Measurements from ENCODE around the gene SPRED2.
"Not testable (repeated sequence)": the region's sequence is repeated elsewhere in the genome, so short reads cannot be mapped to it uniquely, and the experiment has no call there.

Gene SPRED2

DNA sequence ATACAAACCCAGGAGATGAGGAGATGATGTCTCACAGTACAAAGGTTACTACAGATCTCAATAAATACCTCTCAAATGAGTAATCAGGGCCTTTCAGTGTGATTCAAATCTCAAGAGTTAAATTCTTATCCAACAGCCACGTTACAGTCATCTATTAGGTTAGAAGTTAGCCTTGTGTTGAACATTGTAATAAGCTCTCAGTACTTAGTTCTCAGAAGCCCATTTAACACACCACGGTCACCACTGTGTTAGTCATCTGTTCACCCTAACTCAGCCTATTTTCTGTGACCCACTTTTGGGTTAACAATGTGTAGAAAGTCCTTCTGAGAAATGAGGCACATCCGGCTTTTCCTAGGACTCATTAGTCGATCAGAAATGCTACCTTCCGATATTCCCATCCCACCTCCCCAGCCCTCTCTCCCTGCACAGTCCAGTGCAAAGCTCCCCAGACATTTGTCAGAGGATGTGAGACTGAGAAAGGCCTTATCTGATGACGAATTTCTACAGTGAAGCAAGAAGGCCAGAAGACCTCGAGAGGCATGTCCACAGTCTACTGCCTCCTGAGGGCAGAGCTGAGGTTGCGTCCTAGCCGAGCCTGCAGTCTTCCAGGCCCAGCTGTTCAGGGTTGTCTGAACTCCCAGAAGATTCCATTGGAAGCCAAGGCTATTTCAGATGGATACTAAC, 112.2 kb downstream of the SPRED2 start:
- FAIRE-seq: peak; percentile 18
- DNase-seq (ENCODE audit: extremely low spot score, insufficient read length, low read depth): no peak

DNA sequence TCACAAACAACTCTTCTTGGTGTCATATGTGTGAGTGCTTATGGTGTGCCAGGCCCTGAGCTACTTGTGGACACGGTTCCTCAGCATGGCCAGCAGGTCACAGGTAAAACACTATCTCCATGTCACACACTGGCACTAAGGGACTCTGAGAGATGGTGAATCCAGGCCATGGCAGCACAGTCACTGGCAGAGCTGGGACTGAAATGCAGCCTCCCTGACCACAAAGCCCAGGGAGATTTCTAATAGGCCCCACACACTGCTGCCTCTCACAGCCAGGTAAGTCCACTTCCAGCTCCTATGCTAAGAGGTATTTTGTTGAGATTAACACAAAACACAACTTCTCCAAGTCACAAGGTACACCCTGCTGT, 112.7 kb downstream of the SPRED2 start:
- no peak for FAIRE-seq
- DNase-seq (ENCODE audit: extremely low spot score, insufficient read length, low read depth): no peak

DNA sequence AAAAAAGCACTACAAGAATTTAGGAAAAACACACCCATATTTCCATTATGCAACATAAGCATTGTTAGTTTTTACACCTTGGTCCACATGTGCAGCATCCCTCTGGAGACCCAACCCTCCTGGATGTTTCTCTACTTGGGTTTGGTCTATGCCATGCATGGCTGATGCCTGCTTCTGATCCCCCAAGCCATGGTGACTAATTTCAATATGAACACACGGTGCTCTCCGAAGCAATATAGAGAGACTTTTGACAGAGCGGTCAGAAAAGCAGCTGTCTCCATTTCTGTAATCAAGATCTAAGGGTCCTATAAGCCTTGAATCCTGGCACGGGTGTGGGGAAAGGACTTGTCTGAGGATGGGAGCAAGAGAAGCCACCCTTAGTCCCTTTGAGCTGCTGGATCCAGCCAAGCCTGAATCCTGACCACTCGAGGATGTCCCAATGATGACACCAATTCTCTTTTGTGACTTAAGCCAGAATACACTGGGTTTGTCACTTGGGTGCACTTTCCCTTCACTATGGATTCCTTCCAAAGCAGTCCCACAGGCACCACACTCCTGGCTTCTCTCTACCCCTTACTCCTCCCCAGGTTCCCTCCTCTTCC, 113.2 kb downstream of the SPRED2 start:
- DNase-seq (ENCODE audit: extremely low spot score, insufficient read length, low read depth): no peak
- FAIRE-seq: no peak

- no peak for DNase-seq (ENCODE audit: extremely low spot score, insufficient read length, low read depth)
- FAIRE-seq: no peak
These were observed 114.6 kb downstream of the SPRED2 start for GRCh38 chr2:65317841-65318240.

- not testable (repeated sequence) for DNase-seq (ENCODE audit: extremely low spot score, insufficient read length, low read depth); FAIRE-seq
These were observed 115.0 kb downstream of the SPRED2 start for GRCh38 chr2:65317351-65317750.

DNA sequence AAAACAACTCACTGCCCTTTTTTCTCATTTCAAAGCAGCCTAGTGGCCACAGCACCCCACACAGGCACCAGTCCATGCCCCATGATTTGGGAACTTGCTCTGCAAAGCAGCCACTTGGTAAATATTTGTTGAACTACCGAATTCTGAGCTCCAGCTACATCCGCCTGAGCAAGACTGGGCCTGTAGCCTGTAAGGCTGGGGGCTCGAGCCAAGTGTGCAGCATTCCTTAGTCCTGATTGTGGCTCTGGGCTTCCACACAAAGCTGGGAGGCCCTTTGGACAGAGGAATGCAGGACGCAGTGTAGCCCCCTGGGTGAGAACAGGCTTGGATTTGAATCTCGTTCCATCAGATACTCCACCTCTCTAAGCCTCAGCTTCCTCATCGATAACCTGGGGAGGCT, 116.3 kb downstream of the SPRED2 start:
- DNase-seq (ENCODE audit: extremely low spot score, insufficient read length, low read depth) (no peak), FAIRE-seq (no peak)

DNA sequence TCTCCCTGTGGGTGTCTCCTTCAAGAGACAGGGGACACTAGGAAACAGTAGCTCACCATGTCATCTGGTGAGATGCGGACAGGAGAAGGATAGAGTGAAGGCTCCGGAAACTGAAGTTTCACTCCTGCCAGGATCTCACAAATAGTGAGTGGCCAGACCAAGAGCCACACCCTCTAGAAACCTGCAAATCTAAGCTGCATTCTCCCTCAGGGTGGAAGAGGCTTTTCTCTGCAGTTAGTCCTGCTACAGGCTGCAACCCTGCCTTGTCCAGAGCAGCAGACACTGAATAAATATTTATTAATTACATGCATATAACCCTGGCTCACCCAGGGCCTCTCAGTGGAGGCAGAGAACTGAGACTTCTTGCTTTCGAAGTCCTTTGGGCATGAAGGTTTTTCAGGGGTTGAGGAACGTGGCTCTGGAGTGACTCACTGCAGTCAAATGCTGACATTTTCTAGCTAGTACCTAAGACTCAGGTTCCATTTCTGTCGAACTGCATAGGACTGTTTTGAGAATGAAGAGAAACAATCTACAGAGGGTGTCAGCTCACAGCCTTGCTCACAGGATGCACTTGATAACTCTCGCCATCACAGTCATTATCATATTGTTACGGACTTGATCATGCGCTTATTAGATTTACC, 117.5 kb downstream of the SPRED2 start:
- FAIRE-seq (no peak), DNase-seq (ENCODE audit: extremely low spot score, insufficient read length, low read depth) (no peak)

DNA sequence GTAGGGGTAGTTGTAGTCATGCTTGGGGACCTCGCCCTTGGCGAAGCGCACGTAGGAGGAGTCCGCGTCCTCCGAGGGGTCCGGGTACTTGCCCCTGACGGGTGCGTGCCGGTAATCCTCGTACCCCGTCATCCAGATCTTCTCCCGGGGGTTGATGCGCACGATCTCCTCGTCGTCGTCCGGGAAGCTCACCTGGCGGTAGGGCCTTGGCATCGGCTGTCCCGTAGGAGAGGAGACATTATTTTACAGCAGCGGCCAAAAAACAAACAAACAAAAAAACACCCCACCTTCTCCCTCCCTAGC, 118.5 kb downstream of the SPRED2 start:
- DNase-seq (ENCODE audit: extremely low spot score, insufficient read length, low read depth): no peak
- FAIRE-seq: no peak

DNA sequence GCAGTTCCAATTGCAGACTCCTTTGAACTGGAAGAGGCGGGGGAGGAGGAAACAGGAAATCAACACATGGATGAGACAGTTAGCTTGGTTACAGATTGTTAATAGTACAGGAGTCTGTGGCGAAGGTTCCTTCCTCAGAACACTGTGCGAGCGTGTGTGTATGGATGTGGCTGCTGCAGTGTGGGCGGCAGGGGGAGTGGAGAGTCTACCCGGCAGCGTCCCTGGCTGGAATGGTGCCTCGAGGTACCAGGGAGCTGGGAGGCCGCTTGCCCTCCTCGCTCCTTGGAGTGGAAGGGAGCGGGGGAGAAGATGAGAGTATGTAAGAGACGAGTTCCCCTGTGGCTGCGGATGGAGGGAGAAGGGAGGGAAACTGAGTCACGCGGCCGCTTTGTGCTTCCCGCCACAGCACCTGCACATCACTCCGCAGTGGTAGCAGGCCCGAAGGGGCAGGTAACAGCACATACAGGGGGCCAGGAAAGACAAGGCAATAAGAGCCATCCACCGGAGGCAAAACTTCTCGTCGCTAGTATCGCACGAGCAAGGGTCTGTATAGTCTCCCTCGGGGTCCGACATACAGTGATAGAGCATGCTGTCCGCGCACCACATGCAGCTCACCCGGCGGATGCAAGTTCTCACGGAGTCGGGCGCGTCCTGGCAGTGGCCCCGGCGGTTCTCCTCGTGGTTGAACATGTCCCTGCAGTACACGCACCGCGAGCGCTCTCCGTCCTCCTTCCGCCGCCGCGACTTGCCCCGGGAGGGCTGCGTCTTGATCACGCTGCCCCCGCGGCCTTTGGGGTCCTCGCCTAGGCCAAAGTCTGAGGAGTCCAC, 119.1 kb downstream of the SPRED2 start:
- no peak for FAIRE-seq
- no peak for DNase-seq (ENCODE audit: extremely low spot score, insufficient read length, low read depth)

DNA sequence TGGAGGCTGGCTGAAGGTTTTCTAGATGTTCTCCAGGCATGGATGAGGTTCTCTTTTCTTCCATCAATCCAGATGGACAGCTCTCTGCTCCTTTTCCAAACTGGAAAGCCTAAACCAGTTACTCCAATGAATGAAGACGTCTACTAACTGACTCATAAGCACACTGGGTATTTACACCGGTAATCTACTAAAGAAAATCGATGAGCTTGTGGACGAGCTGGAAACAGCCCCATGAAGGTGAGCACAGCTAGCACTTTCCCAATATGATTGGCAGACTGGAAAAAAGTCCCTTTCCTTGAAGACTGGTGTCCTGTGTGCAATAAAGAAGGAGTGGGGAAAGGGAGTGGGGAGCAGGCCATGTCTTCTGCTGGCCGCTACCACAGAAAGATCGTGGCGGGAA, 120.8 kb downstream of the SPRED2 start:
- DNase-seq (ENCODE audit: extremely low spot score, insufficient read length, low read depth): no peak
- no peak for FAIRE-seq

DNA sequence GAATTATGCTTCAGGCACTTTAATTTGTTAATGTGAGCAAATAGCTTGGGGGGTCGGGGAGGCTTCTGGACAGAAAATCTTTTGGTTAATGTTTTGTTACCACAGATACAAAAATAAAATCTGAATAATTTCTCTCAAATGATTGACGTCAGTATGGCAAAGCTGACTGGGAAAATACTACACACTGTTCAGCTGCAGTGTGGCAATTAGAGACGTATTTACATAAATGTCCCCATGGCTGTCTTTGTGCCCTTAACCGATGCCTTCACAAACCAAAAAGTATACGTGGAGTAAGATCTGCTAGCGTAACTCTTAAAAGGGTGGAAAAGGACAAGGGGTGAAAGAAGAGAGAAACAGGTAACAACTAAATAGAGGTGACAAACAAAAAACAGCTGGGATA, 121.3 kb downstream of the SPRED2 start:
- no peak for FAIRE-seq

DNA sequence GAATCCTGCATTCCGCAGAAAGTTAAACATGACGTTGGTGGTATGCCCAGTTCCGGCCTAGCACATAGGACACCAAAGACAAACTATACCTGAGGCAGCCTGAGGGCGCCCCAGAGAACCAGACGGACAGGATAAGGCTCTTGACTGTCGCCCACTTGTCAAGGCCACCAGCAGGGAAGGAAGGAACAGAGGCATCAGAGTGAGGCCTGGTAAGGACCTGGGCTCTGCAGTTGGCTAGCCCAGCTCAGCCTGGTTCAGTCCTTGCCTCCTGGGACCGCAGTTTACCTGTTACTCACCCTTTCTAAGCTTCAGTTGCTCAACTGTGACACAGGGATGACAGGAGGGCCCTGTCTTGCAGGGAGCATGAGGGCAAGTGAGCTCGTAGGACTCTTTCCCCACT, 122.7 kb downstream of the SPRED2 start:
- FAIRE-seq (no peak), DNase-seq (ENCODE audit: extremely low spot score, insufficient read length, low read depth) (no peak)

More for the DNA sequence above, 121.3 kb downstream of the SPRED2 start:
- DNase-seq (ENCODE audit: extremely low spot score, insufficient read length, low read depth): no peak

- DNase-seq (ENCODE audit: extremely low spot score, insufficient read length, low read depth): no peak
- FAIRE-seq: no peak
These were observed 126.5 kb downstream of the SPRED2 start for GRCh38 chr2:65305934-65306333.

DNA sequence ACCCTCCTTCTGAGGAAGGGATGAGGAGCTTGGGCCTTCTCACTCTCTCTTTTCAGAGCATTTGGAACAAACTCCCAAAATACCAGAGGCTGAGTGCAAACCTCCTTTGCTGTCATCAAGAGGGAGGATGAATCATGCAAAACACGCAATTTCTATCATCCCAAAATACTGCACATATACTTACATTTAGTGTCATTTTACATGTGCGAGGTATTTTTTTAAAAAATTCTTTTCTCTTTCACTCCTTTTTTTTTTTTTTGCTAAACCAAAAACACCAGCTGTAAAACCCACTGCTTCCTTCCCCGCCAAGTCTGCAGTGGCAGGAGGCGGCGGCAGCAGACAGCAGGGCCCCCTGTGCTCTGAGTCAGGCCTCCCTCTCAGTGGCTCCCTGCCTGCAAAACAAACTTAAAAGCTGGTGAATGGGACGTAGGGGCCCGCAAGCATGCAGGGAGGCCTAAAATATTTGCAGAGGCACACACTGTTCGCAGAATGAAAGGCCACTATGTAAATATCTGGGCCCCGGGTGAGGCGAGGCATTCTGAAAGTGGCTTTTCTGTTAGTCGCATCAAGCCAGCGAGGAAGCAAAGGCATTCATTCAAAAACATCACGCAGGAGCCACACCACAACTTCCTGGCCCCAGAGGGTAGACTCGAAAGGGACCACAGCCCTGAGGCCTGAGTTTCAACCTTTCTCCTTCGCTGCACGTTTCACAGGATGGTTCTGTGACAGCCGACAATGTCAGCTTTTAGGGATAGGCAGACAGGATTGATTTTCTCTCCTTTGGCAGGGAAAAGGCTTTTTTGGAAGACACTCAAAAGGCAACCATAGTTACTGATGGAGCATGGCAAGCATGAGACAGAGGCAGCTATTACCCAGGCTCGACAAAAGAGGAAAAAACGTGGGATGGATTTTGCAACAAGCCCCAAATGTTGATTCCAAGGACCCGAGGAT, 131.4 kb downstream of the SPRED2 start:
- peak; percentile 81 for FAIRE-seq
- peak; percentile 72 for DNase-seq (ENCODE audit: extremely low spot score, insufficient read length, low read depth)

- DNase-seq (ENCODE audit: extremely low spot score, insufficient read length, low read depth) (no peak), FAIRE-seq (no peak)
These were observed 132.2 kb downstream of the SPRED2 start for GRCh38 chr2:65300134-65300760.

- FAIRE-seq (no peak), DNase-seq (ENCODE audit: extremely low spot score, insufficient read length, low read depth) (no peak)
These were observed 133.2 kb downstream of the SPRED2 start for GRCh38 chr2:65299246-65299645.

DNA sequence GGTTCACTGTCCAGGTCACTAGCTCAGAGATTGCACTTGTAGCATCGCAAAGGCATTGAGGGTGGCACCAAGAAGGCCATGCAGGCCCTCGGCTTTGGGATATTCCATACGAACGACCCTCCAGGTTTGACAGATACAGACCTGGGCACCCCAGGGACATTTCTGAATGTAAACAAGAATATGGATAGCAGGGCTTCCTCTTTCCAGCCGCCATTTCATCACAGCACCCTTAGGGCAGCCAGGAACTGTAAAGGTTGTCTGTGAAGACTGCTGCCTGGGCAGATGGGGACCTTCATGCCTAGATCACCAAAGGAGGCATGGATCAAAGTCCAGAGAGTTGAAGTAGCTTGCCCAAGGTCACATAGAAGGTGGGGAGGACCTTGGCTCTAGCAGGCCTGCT, 134.3 kb downstream of the SPRED2 start:
- DNase-seq (ENCODE audit: extremely low spot score, insufficient read length, low read depth) (no peak), FAIRE-seq (no peak)

DNA sequence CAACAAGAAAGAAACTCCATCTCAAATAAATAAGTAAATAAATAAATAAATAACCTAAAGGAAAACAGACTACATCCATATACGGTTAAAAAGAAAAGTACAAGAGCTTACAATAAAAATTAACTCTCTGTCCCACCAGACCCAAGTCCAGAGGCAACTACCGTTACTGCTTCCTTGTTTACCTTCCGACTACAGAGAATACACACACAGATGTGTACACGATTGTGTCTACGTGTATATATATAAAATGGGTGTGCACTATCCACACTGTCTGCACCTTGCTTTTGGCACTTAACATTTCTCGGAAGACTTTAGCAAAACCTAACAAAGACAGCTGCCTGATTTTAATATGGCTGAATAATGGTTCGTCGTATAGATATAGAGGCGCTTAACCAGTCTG, 134.9 kb downstream of the SPRED2 start:
- no peak for DNase-seq (ENCODE audit: extremely low spot score, insufficient read length, low read depth)
- FAIRE-seq: no peak

GRCh38 chr2:65296971-65297370, 135.4 kb downstream of the SPRED2 start:
- no peak for FAIRE-seq
- no peak for DNase-seq (ENCODE audit: extremely low spot score, insufficient read length, low read depth)

Measured in GM18507 (cell line).